HG02763 (cell line): ENCODE data around the gene IRF5.
"Not testable (repeated sequence)": the region's sequence is repeated elsewhere in the genome, so short reads cannot be mapped to it uniquely, and the experiment has no call there.

Experiments used
- ATAC-seq: cut with Tn5 transposase; IDR thresholded peaks from one replicate; pipeline ENCODE4 v1.9.1; 2021; ENCODE audit warnings: mild to moderate bottlenecking, moderate library complexity; ENCODE audit not compliant: unreplicated experiment

IRF5 gene

DNA sequence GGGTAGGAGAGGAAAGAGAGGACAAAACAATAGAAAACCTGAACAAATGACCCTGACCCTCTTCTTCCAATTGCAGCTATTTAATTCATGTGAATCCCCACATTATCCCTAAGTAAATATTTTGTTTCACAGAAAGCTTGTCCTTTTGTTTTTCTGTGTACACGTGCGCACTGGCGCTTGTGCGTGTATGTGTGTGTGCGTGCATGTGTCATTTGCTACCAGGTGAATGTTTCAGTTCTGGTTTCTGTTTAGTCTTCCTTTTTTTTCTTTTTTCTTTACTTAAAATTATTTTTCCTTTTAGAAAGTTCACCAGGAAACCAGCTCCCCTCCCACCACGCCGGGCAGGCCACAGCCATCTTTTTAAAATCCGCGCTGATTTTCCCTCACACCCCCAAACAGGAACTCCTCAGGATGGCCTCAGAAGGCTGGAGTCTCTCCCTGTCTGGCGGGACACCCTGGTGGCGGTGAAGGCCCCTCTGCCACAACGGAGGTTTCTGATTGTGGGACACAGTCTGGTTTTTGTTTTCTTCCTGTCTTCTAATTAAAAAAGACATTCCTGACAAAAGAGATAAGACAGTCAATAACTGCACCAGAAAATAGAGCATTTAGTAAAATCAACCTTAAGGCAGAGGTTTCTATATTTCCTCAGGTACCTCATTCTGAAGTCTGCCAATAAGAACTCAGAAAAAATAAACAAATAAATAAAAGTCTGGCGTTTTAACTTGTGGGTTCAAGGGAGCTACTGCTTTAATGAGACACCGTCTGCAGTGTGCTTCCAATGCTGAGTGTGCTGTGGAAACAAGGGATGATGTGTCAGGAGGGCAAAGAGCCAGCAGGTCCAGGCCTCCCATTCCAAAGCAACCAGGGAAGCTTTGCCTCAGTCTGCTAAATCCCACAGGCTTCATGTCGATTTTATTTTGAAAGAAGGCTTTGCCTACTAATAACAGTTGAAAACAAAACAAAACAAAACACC, 17.4 kb downstream of the IRF5 start:
- ATAC-seq = peak; percentile 59

GRCh38 chr7:128955981-128956380, 18.3 kb downstream of the IRF5 start:
- ATAC-seq = no peak

- no peak for ATAC-seq
Observed at GRCh38 chr7:128959296-128959695, 21.6 kb downstream of the IRF5 start.

GRCh38 chr7:128961030-128961659, 23.4 kb downstream of the IRF5 start:
- no peak for ATAC-seq

DNA sequence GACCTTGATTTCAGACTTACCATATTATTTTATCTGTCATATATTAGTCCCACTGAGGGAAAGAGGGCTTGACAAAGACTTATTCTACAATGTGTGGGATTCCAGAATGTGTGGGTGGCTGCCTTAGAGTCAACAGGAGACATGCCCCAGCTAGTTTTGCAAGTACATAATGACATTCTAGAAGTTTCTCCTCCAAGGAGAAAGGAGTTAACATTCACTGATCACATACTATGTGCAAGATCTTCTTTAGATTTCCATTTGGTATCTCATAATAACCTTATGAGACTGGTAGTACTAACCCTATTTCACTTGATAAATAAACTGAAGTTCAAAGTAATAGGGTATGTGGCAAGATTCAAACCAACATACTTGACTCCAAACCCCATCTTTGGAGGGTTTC, 25.2 kb downstream of the IRF5 start:
- peak; percentile 20 for ATAC-seq

GRCh38 chr7:128963327-128963757, 25.6 kb downstream of the IRF5 start:
- ATAC-seq = peak; percentile 70

DNA sequence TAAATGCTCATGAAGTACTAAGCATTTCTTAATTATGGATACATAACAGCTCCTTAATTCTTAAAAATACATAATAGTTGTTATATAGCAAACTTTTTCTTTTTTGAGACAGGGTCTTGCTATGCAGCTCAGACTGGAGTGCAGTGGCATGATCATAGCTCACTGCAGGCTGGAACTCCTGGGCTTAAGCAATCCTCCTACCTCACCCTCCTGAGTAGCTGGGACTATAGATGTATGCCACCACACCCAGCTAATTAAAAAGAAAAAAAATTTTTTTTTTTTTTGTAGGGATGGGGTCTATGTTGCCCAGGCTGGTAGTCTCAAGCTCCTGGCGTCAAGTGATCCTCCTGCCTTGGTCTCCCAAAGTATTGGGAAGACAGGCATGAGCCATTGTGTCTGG, 30.9 kb downstream of the IRF5 start:
- ATAC-seq = no peak

- no peak for ATAC-seq
Observed at GRCh38 chr7:128974241-128974934, 36.7 kb downstream of the IRF5 start.

GRCh38 chr7:128982105-128982504, 44.4 kb downstream of the IRF5 start:
- ATAC-seq = no peak

DNA sequence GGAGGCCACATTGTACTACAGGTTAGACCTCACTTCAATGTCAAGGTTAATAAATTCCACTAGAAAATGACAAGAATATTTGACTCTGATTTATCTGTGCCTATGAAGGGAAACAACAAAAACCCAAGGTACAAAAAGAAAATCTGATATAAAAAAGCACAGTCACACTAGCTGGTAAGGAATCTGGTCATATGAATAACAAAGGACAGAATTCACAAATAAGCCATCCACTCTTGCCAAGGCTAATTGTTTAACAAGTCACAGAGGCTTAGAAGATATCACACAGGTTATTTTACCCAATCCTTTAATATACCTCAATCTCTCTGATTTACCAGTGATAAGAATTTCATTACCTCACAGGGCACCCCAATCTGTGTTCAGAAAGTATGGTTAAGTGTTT, 47.9 kb downstream of the IRF5 start:
- no peak for ATAC-seq

GRCh38 chr7:128986609-128987008, 48.9 kb downstream of the IRF5 start:
- no peak for ATAC-seq

- ATAC-seq = no peak
Observed at GRCh38 chr7:128988372-128988771, 50.6 kb downstream of the IRF5 start.

- no peak for ATAC-seq
Observed at GRCh38 chr7:128989961-128990360, 52.2 kb downstream of the IRF5 start.

DNA sequence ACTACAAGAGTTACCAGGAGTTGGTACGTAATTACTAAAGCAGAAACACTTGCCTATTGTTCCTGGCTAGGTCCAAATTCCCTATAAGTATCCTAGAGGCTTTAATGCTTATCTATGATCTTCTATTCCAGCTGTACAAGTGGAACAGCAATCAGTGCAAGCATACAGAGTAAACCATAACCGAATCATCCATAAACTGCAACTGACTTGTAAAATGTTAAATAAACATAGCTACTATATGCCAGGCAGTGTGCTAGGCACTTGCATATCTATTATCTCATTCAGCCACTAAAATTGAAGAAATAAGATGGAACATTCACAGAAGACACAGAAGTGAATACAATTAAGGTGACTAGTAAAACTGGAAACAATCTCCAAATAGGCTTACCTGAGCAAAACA, 55.7 kb downstream of the IRF5 start:
- ATAC-seq = no peak

GRCh38 chr7:128994560-128994959, 56.8 kb downstream of the IRF5 start:
- ATAC-seq = not testable (repeated sequence)

DNA sequence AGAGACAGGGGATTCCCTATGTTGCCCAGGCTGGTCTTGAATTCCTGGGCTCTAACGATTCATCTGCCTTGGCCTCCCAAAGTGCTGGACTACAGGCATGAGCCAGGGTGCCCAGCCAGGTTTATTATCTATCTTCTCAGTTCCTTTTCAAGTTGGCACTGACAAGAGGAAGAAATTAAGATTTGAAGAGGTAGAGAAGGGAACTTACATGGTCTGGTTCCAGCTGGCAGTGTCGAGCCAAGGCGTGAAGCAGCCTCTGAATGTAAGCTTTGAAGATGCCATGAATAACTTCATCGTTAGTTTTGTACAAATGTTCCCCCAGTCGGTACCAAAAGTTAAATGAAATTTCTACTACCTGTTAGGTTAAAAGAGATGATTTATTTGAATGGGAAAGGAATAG, 59.5 kb downstream of the IRF5 start:
- ATAC-seq = no peak
